ENCODE data around the gene COL6A1. TPM values are rescaled to one million over a fixed set of nuclear protein-coding genes. Genes with fewer than 3 reads are reported as not detected.

COL6A1 gene
- total RNA-seq, 1 experiment from 2014 or later: 193 TPM

- peaks cover 16 to 33% (median 21%) of the 10 kb centered on the region in 3 experiments; a peak in 6 of 7 replicates for H3K36me3 Mint-ChIP-seq (ENCODE audit: insufficient read depth in 1 of 3, low read depth in 3 of 3)
- WGBS (ENCODE audit: extremely low coverage, insufficient read length, low lambda C conversion rate): no CpG with 5 or more reads among the region's 32 CpGs
- no peak overlapping the region for H3K27ac ChIP-seq (ENCODE audit: insufficient read length, low read depth, low read length)
These were observed 7.9 kb downstream of the COL6A1 start for GRCh38 chr21:45989355-45990048.

More at GRCh38 chr21:45989355-45990048, 7.9 kb downstream of the COL6A1 start:
- Histone ChIP-seq H3K4me1 (ENCODE audit: insufficient read depth, low read length) (no peaks in the 10 kb centered on the region), H2BK20ac (ENCODE audit: low read depth, low read length, poor library complexity, severe bottlenecking) (no peak overlapping the region), H2BK15ac (ENCODE audit: low read depth, low read length) (no peak overlapping the region), H2AK5ac (ENCODE audit: insufficient read length, low read length) (no peak overlapping the region), H3K23ac (ENCODE audit: insufficient read length, low read depth, low read length) (no peak overlapping the region), H3K9me3 (ENCODE audit: control insufficient read depth, low read depth, low read length) (no peaks in the 10 kb centered on the region), H4K20me1 (ENCODE audit: control insufficient read depth, insufficient read depth, insufficient read length) (peaks cover 4% of the 10 kb centered on the region), H4K5ac (ENCODE audit: insufficient read length, low read depth, low read length) (no peak overlapping the region), H3K4ac (ENCODE audit: low read depth, low read length) (no peak overlapping the region), H3K56ac (ENCODE audit: insufficient read length, low read depth, low read length) (no peak overlapping the region), H3K14ac (ENCODE audit: insufficient read depth, low read length) (no peak overlapping the region), H3K18ac (ENCODE audit: insufficient read length, low read depth, low read length) (no peak overlapping the region), H2BK12ac (ENCODE audit: insufficient read length, low read depth, low read length) (no peak overlapping the region), H3K27me3 (ENCODE audit: insufficient read depth, low read length) (no peaks in the 10 kb centered on the region), H3K79me1 (ENCODE audit: insufficient read depth, low read depth, low read length, poor library complexity, severe bottlenecking) (no peaks in the 10 kb centered on the region), H4K91ac (ENCODE audit: insufficient read length, low read depth, low read length) (no peak overlapping the region), H3K4me2 (ENCODE audit: insufficient read depth, insufficient read length, low read length) (no peak overlapping the region), H3K9ac (ENCODE audit: extremely low read depth, insufficient read length, low read length) (no peak overlapping the region), H2BK120ac (ENCODE audit: low read depth, low read length, poor library complexity, severe bottlenecking) (no peak overlapping the region), H2AFZ (ENCODE audit: low read length) (no peak overlapping the region), H3K79me2 (ENCODE audit: insufficient read depth, low read length) (no peaks in the 10 kb centered on the region), H4K8ac (replicated peaks; ENCODE audit: insufficient read length, low read depth, low read length) (no peak overlapping the region), H2BK5ac (ENCODE audit: insufficient read length, low read length) (no peak overlapping the region), H3K23me2 (ENCODE audit: insufficient read length, low read depth, low read length, poor library complexity, severe bottlenecking) (no peaks in the 10 kb centered on the region), H3T11ph (ENCODE audit: low read length) (no peak overlapping the region)
- Mint-ChIP-seq H3K4me3 (no peak overlapping the region), H3K27ac (no peak overlapping the region; a peak in 1 of 7 replicates), H3K9me3 (no peaks in the 10 kb centered on the region), H3K27me3 (ENCODE audit: low read depth) (no peaks in the 10 kb centered on the region), H3K4me1 (no peaks in the 10 kb centered on the region; a peak in 1 of 4 replicates)
- TF ChIP-seq CTCF (conservative IDR thresholded peaks at IDR 0.05): no peak
- no peak for DNase-seq
